ENCODE measurements around the gene EXOSC2.

Gene EXOSC2, protein sequence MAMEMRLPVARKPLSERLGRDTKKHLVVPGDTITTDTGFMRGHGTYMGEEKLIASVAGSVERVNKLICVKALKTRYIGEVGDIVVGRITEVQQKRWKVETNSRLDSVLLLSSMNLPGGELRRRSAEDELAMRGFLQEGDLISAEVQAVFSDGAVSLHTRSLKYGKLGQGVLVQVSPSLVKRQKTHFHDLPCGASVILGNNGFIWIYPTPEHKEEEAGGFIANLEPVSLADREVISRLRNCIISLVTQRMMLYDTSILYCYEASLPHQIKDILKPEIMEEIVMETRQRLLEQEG

DNA sequence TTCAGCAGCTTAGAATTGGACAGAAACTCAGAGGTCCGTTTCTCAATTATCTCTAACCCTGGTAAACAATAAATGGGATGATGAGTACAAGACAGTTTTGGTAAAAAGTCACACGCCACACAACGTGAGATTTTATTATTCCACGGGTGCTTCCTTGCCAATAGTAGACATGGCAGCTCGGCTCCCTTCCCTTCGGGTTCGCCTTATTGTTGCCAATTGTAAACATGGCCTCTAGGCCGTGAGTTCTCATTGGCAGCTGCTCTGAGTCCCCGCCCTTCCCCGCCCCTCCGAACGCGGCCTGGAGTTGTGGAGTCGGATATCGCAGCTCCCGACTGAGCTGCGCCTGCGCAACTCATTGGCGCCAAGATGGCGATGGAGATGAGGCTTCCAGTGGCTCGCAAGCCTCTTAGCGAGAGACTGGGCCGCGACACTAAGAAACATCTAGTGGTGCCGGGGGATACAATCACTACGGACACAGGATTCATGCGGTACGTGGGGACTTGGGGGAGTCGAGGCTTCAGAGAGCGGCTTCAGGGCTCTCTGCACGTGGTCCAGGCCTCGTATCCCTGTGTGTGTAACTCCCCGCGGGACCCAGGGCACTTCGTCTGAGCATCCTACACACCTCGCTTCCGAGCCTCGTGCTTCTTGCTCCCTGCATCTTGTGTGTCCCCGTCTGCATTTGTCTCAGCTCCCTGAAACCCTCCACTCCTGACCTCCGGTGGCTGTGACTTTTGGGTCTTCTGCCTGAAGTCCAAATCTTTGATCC lies at the start of gene EXOSC2:
TSS of gene EXOSC2 (plus strand) at position 355 of the 766 bp plus-strand sequence. CDS start at position 367, 12 bp downstream.
- DNase-seq (ENCODE audit: low read depth in 2 of 2), result peak; percentile 97 to 98

DNA sequence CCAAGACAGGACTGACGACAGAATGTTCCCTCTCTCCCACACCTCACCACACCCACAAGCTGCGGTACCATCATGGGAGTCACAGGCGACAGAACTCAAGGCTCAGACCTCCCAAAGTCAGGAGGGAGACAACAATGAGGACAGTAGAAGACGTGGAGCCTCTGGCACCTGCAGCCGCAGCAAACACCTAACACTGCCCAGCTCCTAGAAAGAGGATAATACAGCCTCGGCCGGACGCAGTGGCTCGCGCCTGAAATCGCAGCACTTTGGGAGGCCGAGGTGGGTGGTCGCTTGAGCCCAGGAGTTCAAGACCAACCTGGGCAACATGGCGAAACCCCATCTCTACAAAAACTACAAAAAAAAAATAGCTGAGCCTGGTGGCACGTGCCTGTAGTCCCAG lies 42.4 kb upstream of the EXOSC2 start:
- DNase-seq (ENCODE audit: low read depth in 2 of 2), result no peak

DNA sequence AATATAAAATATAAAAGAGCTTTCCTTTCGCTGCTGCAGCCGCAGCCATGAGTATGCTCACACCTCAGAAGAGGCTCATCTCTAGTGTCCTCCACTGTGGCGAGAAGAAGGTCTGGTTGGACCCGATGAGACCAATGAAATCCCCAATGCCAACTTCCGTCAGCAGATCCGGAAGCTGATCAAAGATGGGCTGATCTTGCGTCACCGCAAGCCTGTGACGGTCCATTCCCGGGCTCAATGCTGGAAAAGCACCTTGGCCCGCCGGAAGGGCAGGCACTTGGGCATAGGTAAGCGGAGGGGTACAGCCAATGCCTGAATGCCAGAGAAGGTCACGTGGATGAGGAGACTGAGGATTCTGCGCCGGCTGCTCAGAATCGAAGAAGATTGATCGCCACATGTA lies 41.8 kb upstream of the EXOSC2 start:
- DNase-seq (ENCODE audit: low read depth in 2 of 2), result no peak

DNA sequence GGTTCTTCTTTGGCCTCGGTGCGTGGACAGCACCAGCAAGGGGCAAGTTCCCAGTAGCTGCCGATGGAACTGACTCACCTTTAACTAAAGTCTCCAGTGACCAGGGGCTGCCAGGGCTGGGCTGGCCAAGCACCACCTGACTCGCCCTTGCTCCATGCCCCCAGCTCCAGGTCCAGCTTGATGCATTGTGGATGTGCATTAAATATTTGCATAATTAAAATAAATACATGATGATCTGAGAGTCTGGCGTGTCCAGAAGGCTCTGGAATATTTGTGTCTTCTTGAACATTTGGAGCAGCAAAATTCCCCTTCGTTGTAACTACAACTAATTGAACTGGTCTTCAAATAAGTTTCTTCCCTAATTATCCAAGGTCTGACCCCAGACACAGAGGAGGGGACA lies 38.7 kb upstream of the EXOSC2 start:
- DNase-seq (ENCODE audit: low read depth in 2 of 2), result no peak

DNA sequence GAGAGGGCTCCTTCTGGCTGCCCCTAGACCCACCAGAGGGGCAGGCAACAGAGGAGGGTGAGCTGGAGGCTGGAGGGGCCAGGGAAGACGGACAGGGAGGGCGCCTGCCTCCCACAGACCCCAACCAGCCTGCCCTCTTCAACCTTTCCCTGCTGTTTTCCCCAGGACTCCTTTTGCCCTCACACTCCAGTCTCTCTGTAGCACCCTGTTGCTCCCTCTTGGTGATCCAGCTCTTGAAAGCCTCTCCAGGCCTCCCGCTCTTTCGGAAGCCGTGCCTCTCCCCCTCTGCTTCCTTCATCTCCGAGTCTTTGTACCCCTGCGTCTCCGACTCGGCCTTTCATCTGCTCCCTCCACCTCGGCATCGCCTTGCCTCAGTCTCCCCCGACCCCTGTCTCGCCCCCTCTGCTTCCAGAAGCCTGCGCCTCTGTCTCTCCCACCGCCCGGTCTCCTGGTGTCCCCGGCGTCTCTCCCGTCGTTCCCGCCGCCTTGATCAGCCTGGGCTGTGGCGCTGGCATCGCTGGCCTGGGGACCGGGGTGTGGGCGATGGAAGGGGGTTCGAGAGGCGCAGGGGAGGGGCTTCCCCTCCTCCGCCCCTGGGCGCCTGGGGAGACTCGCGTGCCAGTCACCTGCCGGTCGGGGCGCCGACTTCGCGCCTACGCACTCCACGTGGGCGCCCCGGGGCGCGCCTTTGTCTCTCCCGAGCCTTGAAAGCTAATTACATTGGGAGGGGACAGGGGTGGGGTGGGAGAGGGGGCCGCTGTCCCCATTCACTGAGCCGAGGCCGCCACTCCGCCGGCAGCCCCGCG lies 34.5 kb upstream of the EXOSC2 start:
- DNase-seq (ENCODE audit: low read depth in 2 of 2), result no peak

DNA sequence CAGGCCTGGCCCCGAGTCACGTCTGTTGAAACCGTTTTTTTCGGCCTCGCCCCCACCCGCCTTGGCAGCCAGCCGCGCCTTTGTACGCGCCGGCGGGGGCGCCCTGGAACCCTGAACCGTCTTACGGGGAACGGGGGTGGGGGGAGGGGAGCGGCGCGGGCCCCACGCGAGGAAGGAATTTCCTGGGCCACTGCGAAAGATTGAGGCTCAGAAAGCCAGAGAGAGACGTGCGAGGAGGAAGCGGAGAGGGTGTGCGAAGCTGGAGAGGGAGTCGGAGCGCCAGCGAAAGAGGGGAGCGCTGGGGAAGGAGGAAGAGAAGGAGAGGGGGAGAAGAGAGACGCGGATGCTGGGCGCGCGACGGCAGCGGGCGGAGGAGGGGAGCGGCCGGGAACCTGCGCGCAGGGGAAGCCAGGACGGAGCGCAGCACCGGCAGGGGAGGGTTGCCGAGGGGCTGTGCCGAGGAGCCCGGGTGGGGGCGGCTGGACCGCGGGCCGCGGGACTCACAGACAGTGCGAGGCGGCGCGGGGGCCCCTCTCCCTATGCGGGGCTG lies 33.8 kb upstream of the EXOSC2 start:
- DNase-seq (ENCODE audit: low read depth in 2 of 2), result no peak

DNA sequence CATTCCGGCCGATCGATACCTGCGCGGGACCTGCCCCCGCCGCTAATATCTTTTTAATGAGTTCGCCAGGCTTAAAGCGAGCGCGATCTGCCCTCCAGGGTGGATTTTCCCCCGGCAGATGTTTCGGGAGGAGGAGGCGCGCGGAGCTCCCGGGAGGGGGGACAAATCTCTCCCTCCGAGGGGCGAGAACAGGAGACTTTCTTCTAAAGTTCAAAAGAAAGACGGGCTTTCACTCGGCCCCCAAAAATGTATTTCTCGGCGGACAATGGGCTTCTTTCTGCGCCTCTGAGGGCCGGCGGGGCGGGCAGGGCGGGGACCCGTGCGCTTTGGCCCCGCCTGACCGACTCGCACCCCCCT lies 33.3 kb upstream of the EXOSC2 start:
- no peak for DNase-seq (ENCODE audit: low read depth in 2 of 2)

DNA sequence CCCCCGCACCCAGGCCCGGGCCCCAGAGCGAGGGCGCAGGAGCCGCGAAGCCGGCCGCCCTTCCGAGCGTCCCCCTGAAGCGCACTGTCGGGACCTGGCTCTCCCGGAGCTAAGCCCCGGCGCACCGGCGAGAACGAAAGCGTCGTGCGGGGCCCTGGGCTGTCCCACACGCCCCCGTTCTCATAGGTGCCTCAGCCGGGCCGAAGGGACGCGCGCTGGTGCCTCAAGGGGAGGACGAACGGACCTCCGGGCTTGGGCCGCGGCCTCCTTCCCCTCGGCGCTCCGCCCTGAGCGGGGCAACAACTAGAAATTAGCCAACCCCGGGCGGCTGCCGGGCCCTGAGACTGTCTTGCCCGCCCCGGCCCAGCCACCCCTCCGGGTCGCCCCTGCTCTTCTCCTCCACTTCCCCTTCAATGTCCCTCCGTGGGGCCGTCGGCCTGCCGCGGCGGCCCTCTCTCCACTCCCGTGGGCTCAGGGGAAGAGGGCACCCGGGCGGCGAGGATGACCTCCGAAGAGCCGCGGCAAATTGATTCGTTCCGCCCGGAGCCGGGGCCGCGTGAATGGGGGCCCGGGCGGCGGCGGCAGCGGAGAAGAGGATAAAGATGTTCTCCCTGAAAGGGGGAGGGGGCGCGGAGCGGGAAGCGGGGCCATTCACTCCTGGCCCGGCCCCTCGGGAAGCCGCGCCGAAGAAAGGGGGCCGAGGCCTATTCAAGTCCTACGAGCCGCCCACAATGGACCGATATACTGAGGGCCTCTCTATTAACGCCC lies 32.7 kb upstream of the EXOSC2 start:
- no peak for DNase-seq (ENCODE audit: low read depth in 2 of 2)

DNA sequence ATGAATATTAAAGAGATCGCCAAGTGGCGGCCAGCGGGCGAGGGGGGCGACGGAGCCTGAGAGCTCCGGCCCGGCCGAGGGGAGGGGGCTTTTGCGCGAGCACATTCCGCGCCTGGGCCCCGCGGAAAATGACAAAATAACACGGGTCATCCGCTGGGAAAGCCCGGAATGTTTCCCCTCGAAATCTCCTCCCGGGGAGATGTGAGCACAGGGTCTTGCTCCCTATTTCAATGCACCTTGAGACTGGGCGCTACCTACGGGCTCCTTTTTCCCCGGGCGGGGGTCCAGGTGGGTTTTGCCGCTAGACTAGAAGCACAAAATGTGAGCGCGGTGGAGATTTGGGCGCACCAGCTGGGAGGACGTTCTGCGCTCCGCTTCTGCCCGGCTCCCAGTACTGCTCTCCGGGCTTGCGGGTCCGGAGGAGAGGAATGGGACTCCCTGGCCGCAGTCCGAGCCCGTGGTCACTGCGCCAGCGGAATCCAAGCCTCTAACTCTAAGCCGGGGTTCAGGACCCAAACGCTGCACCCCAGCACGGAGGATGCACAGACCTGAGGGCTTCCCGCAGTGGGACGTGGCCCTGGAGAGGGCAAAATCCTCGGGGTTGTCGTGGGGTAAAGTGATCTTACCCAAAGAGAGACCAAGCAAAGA lies 32.0 kb upstream of the EXOSC2 start:
- no peak for DNase-seq (ENCODE audit: low read depth in 2 of 2)

DNA sequence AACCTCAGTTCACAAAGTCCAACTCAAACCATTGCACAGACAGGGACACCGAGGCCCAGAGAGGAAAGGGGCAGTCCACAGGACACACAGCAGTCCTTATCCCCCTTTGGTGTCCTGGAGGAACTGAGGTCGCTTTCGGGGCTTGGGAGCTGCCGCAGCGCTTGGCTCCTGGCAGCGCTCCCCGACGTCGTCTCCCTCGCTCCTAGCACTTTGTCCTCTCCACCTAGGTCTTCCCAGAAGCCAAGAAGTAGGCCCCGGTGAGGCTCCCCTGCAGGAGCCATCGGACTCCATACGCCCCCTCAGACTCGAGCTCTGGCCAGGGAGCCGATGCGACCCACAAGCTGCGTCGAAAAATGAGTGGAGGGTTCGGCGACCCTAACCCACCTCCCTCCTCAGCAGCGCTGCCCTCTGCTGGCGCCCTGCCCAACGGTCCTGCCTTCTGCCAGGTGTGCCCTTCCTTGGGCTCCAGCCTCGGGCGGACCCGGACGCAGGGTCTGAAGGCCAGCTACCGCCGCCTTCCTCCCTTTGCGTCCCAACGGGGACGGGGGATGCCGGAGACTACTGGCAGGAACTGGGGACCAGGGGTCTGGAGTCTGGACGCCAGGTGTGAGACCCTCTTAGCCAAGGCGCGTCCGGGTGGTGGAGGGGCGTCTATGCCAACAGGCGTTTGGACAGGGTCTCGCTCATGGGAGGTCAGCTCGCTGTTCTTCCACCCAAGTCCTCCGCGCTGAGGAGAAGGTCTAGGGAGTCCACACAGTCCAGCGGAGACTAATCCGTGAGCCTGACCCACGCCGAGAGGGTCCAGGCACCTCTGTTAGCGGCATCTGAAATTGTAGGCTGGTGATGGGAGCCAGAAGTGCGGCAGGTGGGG lies 31.2 kb upstream of the EXOSC2 start:
- DNase-seq (ENCODE audit: low read depth in 2 of 2), result no peak

DNA sequence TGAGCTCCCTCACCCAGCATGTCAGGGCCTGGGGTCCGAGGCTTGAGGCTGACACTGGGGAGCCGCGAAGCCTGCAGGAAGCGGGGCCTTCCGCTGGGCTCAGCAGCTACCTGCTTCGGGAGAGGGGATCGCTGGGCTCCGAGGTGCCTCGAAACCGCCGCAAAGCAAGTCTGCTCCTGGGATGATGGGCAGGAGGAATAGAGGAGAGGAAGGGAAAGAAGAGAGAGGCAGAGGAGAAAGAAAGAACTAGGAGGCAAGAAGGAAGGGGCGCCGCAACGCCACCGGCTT lies 30.7 kb upstream of the EXOSC2 start:
- DNase-seq (ENCODE audit: low read depth in 2 of 2), result no peak

DNA sequence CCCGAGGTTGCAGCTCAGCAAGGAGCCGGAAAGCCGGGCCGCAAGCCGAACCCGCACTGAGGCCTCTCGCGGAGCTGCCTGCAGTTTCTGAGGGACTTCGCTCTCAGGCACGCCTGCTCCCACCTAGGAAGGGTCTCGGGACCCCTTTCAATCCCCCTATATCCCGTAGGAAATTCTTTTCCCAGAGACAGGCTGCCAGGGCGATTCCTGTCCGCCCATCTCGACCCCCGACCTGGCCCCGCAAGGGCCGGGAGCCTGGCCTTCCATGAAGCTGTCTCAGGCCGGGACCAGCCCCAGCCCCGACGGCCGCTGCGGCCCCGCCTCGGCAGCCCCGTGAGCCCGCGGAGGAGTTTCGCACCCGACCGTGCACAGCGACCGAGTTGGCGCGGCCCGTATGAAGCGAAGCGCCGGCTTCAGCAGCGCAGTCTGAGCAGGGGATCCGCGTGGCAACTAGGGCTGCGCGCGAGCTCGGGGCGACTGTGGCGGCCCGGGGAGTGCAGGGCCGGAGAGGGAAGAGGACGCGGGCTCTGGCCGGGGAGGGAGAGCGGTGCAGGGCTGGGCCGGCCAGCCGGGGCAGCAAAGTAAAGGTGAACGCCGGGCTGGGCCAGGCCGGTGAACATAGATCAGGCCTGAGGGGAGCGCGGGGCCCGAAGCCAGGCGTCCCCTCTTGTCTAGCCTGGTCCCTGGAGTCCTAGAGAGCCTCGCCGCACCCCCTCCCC lies 30.2 kb upstream of the EXOSC2 start:
- DNase-seq (ENCODE audit: low read depth in 2 of 2), result no peak

DNA sequence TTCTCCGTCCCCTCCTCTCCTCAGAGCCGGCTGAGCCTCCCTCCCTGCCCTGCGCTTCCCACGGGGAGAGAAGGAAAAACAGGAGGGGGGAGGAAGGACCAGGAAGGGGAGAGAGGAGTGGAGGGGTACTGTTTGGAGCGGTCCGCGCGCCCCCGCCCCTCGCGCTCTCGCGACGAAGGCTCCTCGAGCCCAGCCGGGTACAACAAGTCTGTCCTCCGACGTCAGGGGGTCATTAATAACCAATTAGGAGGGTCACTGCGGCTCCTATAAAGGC lies 29.7 kb upstream of the EXOSC2 start:
- DNase-seq (ENCODE audit: low read depth in 2 of 2), result no peak

DNA sequence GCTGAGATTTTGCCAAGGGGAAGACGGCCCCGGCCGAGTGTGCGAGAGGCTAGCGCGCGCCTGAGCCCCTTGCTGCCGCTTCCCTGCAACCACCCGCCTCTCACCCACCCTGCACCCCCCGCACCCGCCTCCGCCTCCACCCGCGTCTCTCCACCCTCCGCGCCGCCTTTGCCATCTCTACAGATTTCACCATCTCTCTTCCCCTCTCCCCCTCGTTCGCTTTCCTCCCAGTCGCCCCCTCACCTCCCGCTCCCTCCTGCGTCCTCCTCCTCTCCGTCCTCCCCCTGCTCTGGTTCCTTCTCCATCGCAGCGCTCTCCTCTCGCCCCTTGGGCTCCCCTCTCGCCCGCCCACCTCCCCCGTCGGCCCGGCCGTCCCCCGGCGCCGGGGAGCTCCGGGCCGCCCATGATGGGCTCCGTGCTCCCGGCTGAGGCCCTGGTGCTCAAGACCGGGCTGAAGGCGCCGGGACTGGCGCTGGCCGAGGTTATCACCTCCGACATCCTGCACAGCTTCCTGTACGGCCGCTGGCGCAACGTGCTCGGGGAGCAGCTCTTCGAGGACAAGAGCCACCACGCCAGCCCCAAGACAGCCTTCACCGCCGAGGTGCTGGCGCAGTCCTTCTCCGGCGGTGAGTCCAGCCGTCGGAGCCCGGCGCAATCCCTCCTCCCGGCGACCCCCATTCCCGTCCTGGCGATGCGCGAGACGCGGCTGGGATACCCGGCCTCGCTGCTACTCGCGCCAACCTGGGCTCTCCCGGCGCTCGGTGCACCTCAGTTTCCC lies 29.1 kb upstream of the EXOSC2 start, which contains the start of gene PRDM12:
TSS of gene PRDM12 (plus strand) at position 344 of the 778 bp plus-strand sequence. CDS start at position 404, 60 bp downstream.
- no peak for DNase-seq (ENCODE audit: low read depth in 2 of 2)

DNA sequence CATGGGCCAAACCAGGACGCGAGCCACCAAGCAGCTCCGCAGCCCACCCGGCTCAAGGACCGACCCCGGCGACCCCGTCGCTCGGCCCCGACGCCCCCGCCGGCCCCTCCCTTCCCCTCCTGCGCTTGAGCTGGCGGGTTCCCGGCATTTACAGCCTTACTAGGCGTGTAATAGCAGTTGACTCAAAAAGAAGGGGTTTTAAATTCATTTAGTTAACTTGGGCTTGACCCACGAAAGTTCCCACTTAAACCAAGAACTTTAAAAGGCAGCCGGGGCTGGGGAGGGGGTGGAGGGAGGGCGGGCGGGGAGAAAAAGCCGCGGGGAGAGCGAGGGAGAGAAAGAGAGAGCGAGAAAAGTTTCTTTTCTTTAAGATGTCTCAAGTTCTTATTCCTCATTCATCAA lies 28.6 kb upstream of the EXOSC2 start:
- no peak for DNase-seq (ENCODE audit: low read depth in 2 of 2)

DNA sequence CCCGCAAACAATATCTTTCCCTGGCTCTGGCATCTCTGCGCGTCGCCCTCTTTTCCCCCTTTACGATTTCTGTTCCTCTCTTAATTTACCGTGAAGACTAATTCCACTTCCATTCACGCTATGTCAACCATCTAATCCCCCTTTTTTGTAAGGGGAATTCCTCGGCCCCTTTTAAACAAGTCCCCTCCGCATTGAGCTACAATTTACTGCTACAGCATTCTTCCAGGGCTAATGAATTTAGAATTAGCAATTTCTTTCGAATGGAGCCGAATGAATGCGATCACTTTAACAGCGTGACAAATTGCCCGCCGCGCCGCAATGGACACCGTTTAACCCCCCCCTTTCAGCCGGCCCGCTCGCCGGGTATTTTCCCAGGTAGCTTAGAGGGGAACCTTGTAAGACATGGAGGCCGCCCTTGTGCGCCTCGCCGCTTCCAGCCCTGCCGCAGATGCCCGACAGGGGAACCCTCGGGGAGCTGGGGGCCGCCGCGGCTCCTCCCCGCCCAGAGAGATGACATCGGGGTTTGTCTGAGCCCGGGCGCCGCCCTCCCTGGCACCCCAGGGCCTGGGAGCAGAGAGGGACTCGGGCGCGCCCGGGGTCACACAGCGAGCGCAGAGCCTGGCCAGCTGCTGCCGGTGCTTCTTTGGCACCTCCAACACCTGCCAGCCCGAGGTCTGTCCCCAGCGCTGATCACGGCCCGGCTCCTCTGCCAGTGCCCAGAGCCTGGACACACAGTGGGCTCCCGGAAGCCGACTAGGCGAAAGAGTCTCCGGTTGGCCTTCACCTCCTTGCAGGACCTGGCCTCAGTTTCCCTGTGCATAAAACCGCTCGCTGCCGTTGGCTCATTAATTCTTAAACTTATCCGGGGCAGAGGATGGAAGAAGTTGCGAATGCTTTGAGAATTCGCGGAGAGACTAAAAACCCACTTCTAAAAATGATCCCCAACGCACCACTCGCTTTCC lies 27.9 kb upstream of the EXOSC2 start:
- no peak for DNase-seq (ENCODE audit: low read depth in 2 of 2)

DNA sequence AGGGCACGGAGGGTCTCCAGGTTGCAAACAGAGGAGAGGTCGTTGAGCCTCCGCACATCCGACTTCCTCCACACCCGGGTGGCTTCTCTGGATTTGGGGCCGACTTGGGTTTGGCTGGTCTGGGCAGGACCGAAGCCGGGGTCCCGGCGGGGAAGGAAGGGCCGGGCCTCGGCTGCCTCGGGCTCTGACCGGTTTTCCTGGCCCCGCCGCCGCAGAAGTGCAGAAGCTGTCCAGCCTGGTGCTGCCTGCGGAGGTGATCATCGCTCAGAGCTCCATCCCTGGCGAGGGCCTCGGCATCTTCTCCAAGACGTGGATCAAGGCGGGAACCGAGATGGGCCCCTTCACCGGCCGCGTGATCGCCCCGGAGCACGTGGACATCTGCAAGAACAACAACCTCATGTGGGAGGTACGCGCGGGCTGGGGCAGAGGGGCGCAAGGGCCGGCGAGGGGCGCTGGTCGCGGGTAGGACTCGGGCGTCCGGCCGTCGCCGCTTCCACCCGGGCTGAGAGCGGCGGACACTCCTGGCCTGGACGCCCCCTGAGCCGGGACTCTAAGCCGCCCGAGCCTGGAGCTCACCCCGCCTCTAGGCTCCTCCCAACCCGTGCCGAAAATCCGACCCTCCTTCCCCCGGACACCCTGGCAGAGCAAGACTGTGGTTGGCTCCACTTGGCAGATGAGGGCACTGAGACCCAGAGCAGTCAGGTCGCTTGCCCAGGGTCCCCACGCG lies 27.0 kb upstream of the EXOSC2 start:
- DNase-seq (ENCODE audit: low read depth in 2 of 2), result no peak

Data from stimulated activated CD8-positive, alpha-beta memory T cell treated with anti-CD3 and anti-CD28 coated beads, Interleukin-15, amount 100 ng/mL, for 48 hours (primary cell).